NOMO-1 treated with DMSO at 0.1 percent for 48 hours (cell line): ENCODE measurements around the gene C20orf173.
"Not testable (repeated sequence)": the region's sequence is repeated elsewhere in the genome, so short reads cannot be mapped to it uniquely, and the experiment has no call there.

Experiments used
- DNase-seq: peaks from one replicate; lab custom pipeline; 2025; ENCODE audit not compliant: unreplicated experiment; lab: John Stamatoyannopoulos, UW

C20orf173 gene

GRCh38 chr20:35529552-35529951 is at the start of gene C20orf173:
Gene C20orf173, minus strand, starts transcription at chr20:35529652. Its CDS starts 279 bp downstream, at chr20:35529373.
- DNase-seq, result no peak

- DNase-seq, result no peak
Observed at GRCh38 chr20:35579196-35579595, 49.7 kb upstream of the C20orf173 start.

- no peak for DNase-seq
Observed at GRCh38 chr20:35578469-35578868, 49.0 kb upstream of the C20orf173 start.

GRCh38 chr20:35576816-35577215 is 47.4 kb upstream of the C20orf173 start:
- DNase-seq, result no peak

- DNase-seq, result no peak
Observed at GRCh38 chr20:35575958-35576357, 46.5 kb upstream of the C20orf173 start.

GRCh38 chr20:35572838-35573237 is 43.4 kb upstream of the C20orf173 start:
- DNase-seq, result no peak

- no peak for DNase-seq
Observed at GRCh38 chr20:35571555-35571954, 42.1 kb upstream of the C20orf173 start.

GRCh38 chr20:35568645-35569044 is 39.2 kb upstream of the C20orf173 start:
- DNase-seq, result no peak

GRCh38 chr20:35564905-35565304 is 35.5 kb upstream of the C20orf173 start:
- DNase-seq, result no peak

- no peak for DNase-seq
Observed at GRCh38 chr20:35563834-35564233, 34.4 kb upstream of the C20orf173 start.

GRCh38 chr20:35562541-35563110 is 33.2 kb upstream of the C20orf173 start:
- DNase-seq, result no peak

GRCh38 chr20:35561671-35562070 is 32.2 kb upstream of the C20orf173 start:
- DNase-seq, result no peak

- DNase-seq, result no peak
Observed at GRCh38 chr20:35561268-35561667, 31.8 kb upstream of the C20orf173 start.

GRCh38 chr20:35560541-35560940 is 31.1 kb upstream of the C20orf173 start:
- no peak for DNase-seq

- DNase-seq, result no peak
Observed at GRCh38 chr20:35560105-35560511, 30.7 kb upstream of the C20orf173 start.

- DNase-seq, result no peak
Observed at GRCh38 chr20:35559042-35559693, 29.7 kb upstream of the C20orf173 start.

- no peak for DNase-seq
Observed at GRCh38 chr20:35558451-35558850, 29.0 kb upstream of the C20orf173 start.

- DNase-seq, result no peak
Observed at GRCh38 chr20:35556871-35557270, 27.4 kb upstream of the C20orf173 start.

- DNase-seq, result no peak
Observed at GRCh38 chr20:35555951-35556645, 26.6 kb upstream of the C20orf173 start.

GRCh38 chr20:35555461-35555860 is 26.0 kb upstream of the C20orf173 start:
- DNase-seq, result not testable (repeated sequence)

- no peak for DNase-seq
Observed at GRCh38 chr20:35552914-35553313, 23.5 kb upstream of the C20orf173 start.

- DNase-seq, result no peak
Observed at GRCh38 chr20:35551503-35551902, 22.1 kb upstream of the C20orf173 start.
